GM12891 (cell line): ENCODE results near the gene QRICH1.

Experiments used
- DNase-seq: peaks from one replicate; pipeline ENCODE4 v3.0.0; 2011; ENCODE audit warnings: low spot score; ENCODE audit not compliant: insufficient read length
- FAIRE-seq: peaks from 2 replicates; lab custom pipeline; 2011; peaks lifted over from hg19 to GRCh38; lab: Jason Lieb, UNC
- PAX5 ChIP-seq: IDR thresholded peaks from 2 replicates; pipeline ENCODE4 v1.6.1; 2011; ENCODE audit warnings: low read length, moderate library complexity, mild to moderate bottlenecking; ENCODE audit not compliant: insufficient read depth, severe bottlenecking
- POLR2A ChIP-seq: IDR thresholded peaks from 2 replicates; pipeline ENCODE4 v1.6.1; 2011; ENCODE audit warnings: low read depth, low read length, control low read depth
- POLR2AphosphoS5 ChIP-seq: IDR thresholded peaks from 2 replicates; pipeline ENCODE4 v1.6.1; 2011; ENCODE audit warnings: low read depth, low read length, control low read depth
- POU2F2 ChIP-seq: IDR thresholded peaks from 2 replicates; pipeline ENCODE4 v1.6.1; 2011; ENCODE audit warnings: low read depth, mild to moderate bottlenecking, control low read depth, low read length, moderate library complexity
- SPI1 ChIP-seq: IDR thresholded peaks from 2 replicates; pipeline ENCODE4 v1.6.1; 2011; ENCODE audit warnings: low read depth, low read length, control low read depth
- TAF1 ChIP-seq: IDR thresholded peaks from 2 replicates; pipeline ENCODE4 v1.6.1; 2011; ENCODE audit warnings: low read depth, low read length, control low read depth

The QRICH1 gene

GRCh38 chr3:49054344-49054862 is 39.5 kb downstream of the QRICH1 start:
- DNase-seq (no peak), FAIRE-seq (no peak)
- TF ChIP-seq POLR2A (no peak), SPI1 (no peak), POLR2AphosphoS5 (no peak), POU2F2 (no peak), PAX5 (no peak), TAF1 (no peak)

GRCh38 chr3:49053543-49053942 is 40.3 kb downstream of the QRICH1 start:
- FAIRE-seq (no peak), DNase-seq (no peak)
- TF ChIP-seq SPI1 (peak; percentile 78), POLR2A (no peak)

- DNase-seq (no peak), FAIRE-seq (no peak)
- no peak for TF ChIP-seq POLR2A
- no peak for TF ChIP-seq POU2F2
- no peak for TF ChIP-seq TAF1
- TF ChIP-seq PAX5 = no peak
- no peak for TF ChIP-seq SPI1
- TF ChIP-seq POLR2AphosphoS5 = no peak
Observed at GRCh38 chr3:49035281-49035680, 58.6 kb downstream of the QRICH1 start.

GRCh38 chr3:49034650-49035049 is 59.2 kb downstream of the QRICH1 start:
- no peak for DNase-seq
- TF ChIP-seq POLR2AphosphoS5 = no peak
- TF ChIP-seq POU2F2 = no peak
- no peak for TF ChIP-seq SPI1
- no peak for TF ChIP-seq POLR2A
- no peak for TF ChIP-seq PAX5
- TF ChIP-seq TAF1 = no peak
- no peak for FAIRE-seq

- DNase-seq (no peak), FAIRE-seq (no peak)
- no peak for TF ChIP-seq POU2F2
- TF ChIP-seq PAX5 = no peak
- no peak for TF ChIP-seq TAF1
- no peak for TF ChIP-seq POLR2AphosphoS5
- no peak for TF ChIP-seq POLR2A
- no peak for TF ChIP-seq SPI1
Observed at GRCh38 chr3:49032646-49033304, 61.1 kb downstream of the QRICH1 start.

- FAIRE-seq (no peak), DNase-seq (no peak)
- no peak for TF ChIP-seq POLR2A
Observed at GRCh38 chr3:49030321-49030720, 63.5 kb downstream of the QRICH1 start.

- no peak for DNase-seq
- no peak for TF ChIP-seq SPI1
- no peak for FAIRE-seq
Observed at GRCh38 chr3:49029563-49029884, 64.3 kb downstream of the QRICH1 start.

GRCh38 chr3:49028673-49029562 is 65.0 kb downstream of the QRICH1 start, which contains the start of gene IMPDH2:
Gene IMPDH2 (minus strand): TSS chr3:49029398. CDS start chr3:49029350, 48 bp downstream.
- no peak; the same call in 1 of the 2 replicates for TF ChIP-seq SPI1
- peak; percentile 99 for TF ChIP-seq POLR2AphosphoS5
- peak; percentile 74 for TF ChIP-seq PAX5
- peak; percentile 99 for TF ChIP-seq POLR2A
- TF ChIP-seq TAF1 = peak; percentile 72; the same call in 1 of the 2 replicates
- TF ChIP-seq POU2F2 = peak; percentile 93
- DNase-seq (peak; percentile 70), FAIRE-seq (peak; percentile 100)

GRCh38 chr3:49028298-49028672 is 65.6 kb downstream of the QRICH1 start:
- FAIRE-seq (no peak), DNase-seq (no peak)
- TF ChIP-seq TAF1 (no peak), POLR2A (no peak), PAX5 (no peak), POU2F2 (0 out of 2 replicates have a peak, but pooled peaks have one; percentile 15), POLR2AphosphoS5 (no peak), SPI1 (no peak)

- FAIRE-seq = no peak
- DNase-seq = no peak
- TF ChIP-seq PAX5 (no peak), POLR2AphosphoS5 (no peak; the same call in 1 of the 2 replicates), POU2F2 (no peak), POLR2A (no peak), TAF1 (no peak)
Observed at GRCh38 chr3:49027634-49028033, 66.2 kb downstream of the QRICH1 start.
